GM23338 (cell line): ENCODE results near the gene CMPK2. TPM values are rescaled to one million over a fixed set of nuclear protein-coding genes. Genes with fewer than 3 reads are reported as not detected.

Experiments used
- ATAC-seq: fragments of 200-7000 bp; cut with Tn5 transposase; 3 replicates; pipeline ENCODE4 v1.9.1; 2020
- DNase-seq: peaks from one replicate; pipeline ENCODE4 v3.0.0-alpha.2; 2015; ENCODE audit warnings: low spot score
- H2AFZ ChIP-seq: fragments of 200-600 bp; sonication (generic); 2 replicates; pipeline ENCODE4 v1.8.0; 2016; ENCODE audit warnings: antibody characterized with exemption, mild to moderate bottlenecking, moderate library complexity
- H3F3A ChIP-seq: fragments of 200-600 bp; sonication (generic); replicated peaks from 2 replicates; pipeline ENCODE4 v1.8.0; 2017; ENCODE audit warnings: antibody characterized with exemption, mixed run types, low read depth
- H3K27ac ChIP-seq: fragments of 200-600 bp; sonication (generic); 2 replicates; pipeline ENCODE4 v1.6.1; 2016; ENCODE audit warnings: low read depth
- H3K27me3 ChIP-seq: fragments of 200-600 bp; sonication (generic); 2 replicates; pipeline ENCODE4 v1.8.0; 2016; ENCODE audit warnings: mild to moderate bottlenecking, mixed run types, moderate library complexity; ENCODE audit not compliant: insufficient read depth
- H3K36me3 ChIP-seq: fragments of 200-600 bp; sonication (generic); 2 replicates; pipeline ENCODE4 v1.8.0; 2016; ENCODE audit warnings: mild to moderate bottlenecking; ENCODE audit not compliant: insufficient read depth
- H3K4me1 ChIP-seq: fragments of 200-600 bp; sonication (generic); 2 replicates; pipeline ENCODE4 v1.8.0; 2016; ENCODE audit warnings: mild to moderate bottlenecking, moderate library complexity; ENCODE audit not compliant: insufficient read depth
- H3K4me2 ChIP-seq: fragments of 200-600 bp; sonication (generic); 2 replicates; pipeline ENCODE4 v1.7.1; 2017; ENCODE audit warnings: mixed run types
- H3K4me3 ChIP-seq: fragments of 200-600 bp; sonication (generic); 2 replicates; pipeline ENCODE4 v1.6.1; 2016; ENCODE audit warnings: mixed run types
- H3K79me2 ChIP-seq: fragments of 200-600 bp; sonication (generic); replicated peaks from 2 replicates; pipeline ENCODE4 v1.8.0; 2017; ENCODE audit warnings: mild to moderate bottlenecking; ENCODE audit not compliant: insufficient read depth
- H3K9me2 ChIP-seq: fragments of 200-600 bp; sonication (generic); 2 replicates; pipeline ENCODE4 v1.8.0; 2017; ENCODE audit not compliant: insufficient read depth
- H4K20me1 ChIP-seq: fragments of 200-600 bp; sonication (generic); replicated peaks from 2 replicates; pipeline ENCODE4 v1.8.0; 2017; ENCODE audit warnings: mild to moderate bottlenecking; ENCODE audit not compliant: insufficient read depth
- H3K27ac Mint-ChIP-seq: 2 replicates; pipeline ENCODE4 v1.8.0; 2020; ENCODE audit warnings: inconsistent platforms, mild to moderate bottlenecking, moderate library complexity, mixed read lengths
- H3K27me3 Mint-ChIP-seq: 3 replicates; pipeline ENCODE4 v1.8.0; 2022; ENCODE audit warnings: low read depth, mild to moderate bottlenecking, moderate library complexity, mixed read lengths, inconsistent platforms; ENCODE audit not compliant: insufficient read depth, poor library complexity
- H3K36me3 Mint-ChIP-seq: 3 replicates; pipeline ENCODE4 v1.8.0; 2021; ENCODE audit warnings: low read depth, mild to moderate bottlenecking, inconsistent platforms, moderate library complexity, mixed read lengths
- H3K4me1 Mint-ChIP-seq: 3 replicates; pipeline ENCODE4 v1.8.0; 2020; ENCODE audit warnings: mild to moderate bottlenecking, inconsistent platforms, mixed read lengths
- H3K4me3 Mint-ChIP-seq: 3 replicates; pipeline ENCODE4 v1.8.0; 2021; ENCODE audit warnings: moderate library complexity, mild to moderate bottlenecking, inconsistent platforms, mixed read lengths
- H3K9me3 Mint-ChIP-seq: 3 replicates; pipeline ENCODE4 v1.8.0; 2020; ENCODE audit warnings: moderate library complexity, mild to moderate bottlenecking, inconsistent platforms, mixed read lengths
- CREB1 ChIP-seq: fragments of 250-450 bp; sonication (Bioruptor Pico); IDR thresholded peaks from 2 replicates; pipeline ENCODE4 v1.5.0; 2020; ENCODE audit warnings: low read depth, mild to moderate bottlenecking, moderate library complexity
- CTCF ChIP-seq, 2 experiments: fragments of 200-600 bp in 1 of 2; sonication (generic) in 1 of 2; conservative IDR thresholded peaks; 2 replicates each; pipeline versions ENCODE4 v1.5.1 to v1.6.1; 2016 to 2017; ENCODE audit warnings: antibody characterized with exemption in 2 of 2, low read depth in 2 of 2, mild to moderate bottlenecking in 2 of 2, moderate library complexity in 1 of 2
- ETS1 ChIP-seq: IDR thresholded peaks from 2 replicates; pipeline ENCODE4 v1.6.1; 2016; ENCODE audit warnings: antibody characterized with exemption
- EZH2 ChIP-seq: fragments of 200-600 bp; sonication (generic); IDR thresholded peaks from one replicate; pipeline ENCODE4 v1.8.0; 2017; ENCODE audit warnings: antibody characterized with exemption, mild to moderate bottlenecking, low read depth; ENCODE audit not compliant: unreplicated experiment
- EZH2phosphoT487 ChIP-seq: fragments of 200-600 bp; sonication (generic); IDR thresholded peaks from one replicate; pipeline ENCODE4 v1.8.1; 2018; ENCODE audit warnings: antibody characterized with exemption; ENCODE audit not compliant: unreplicated experiment
- JUNB ChIP-seq: IDR thresholded peaks from one replicate; pipeline ENCODE4 v1.6.1; 2016; ENCODE audit warnings: antibody characterized with exemption; ENCODE audit not compliant: unreplicated experiment
- NANOG ChIP-seq: IDR thresholded peaks from 2 replicates; pipeline ENCODE4 v1.6.1; 2016; ENCODE audit warnings: antibody characterized with exemption, borderline replicate concordance
- POLR2AphosphoS5 ChIP-seq: IDR thresholded peaks from 2 replicates; pipeline ENCODE4 v1.6.1; 2016; ENCODE audit warnings: antibody characterized with exemption, low read depth
- STAT1 ChIP-seq: IDR thresholded peaks from one replicate; pipeline ENCODE4 v1.6.1; 2016; ENCODE audit warnings: antibody characterized with exemption; ENCODE audit not compliant: unreplicated experiment
- ZNF114 ChIP-seq: fragments of 250-450 bp; sonication (Bioruptor Pico); IDR thresholded peaks from 2 replicates; pipeline ENCODE4 v1.5.0; 2020; ENCODE audit warnings: mild to moderate bottlenecking, moderate library complexity
- ZNF331 ChIP-seq: fragments of 250-450 bp; sonication (Bioruptor Pico); IDR thresholded peaks from 2 replicates; pipeline ENCODE4 v1.5.0; 2020; ENCODE audit warnings: low read depth, mild to moderate bottlenecking, moderate library complexity
- ZNF462 ChIP-seq: fragments of 250-450 bp; sonication (Bioruptor Pico); IDR thresholded peaks from 2 replicates; pipeline ENCODE4 v1.5.0; 2020; ENCODE audit warnings: mild to moderate bottlenecking, moderate library complexity
- polyA plus RNA-seq: library from polyadenylated mRNA; unstranded; fragments of >200 nt; fragmentation: Nextera tagmentation; extraction: Ambion mirVana; gene quantifications from 2 replicates; pipeline ENCODE4 v1.2.1, GENCODE V29; 2016
- total RNA-seq: library from RNA; depleted of rRNA; stranded (reverse); fragments of >200 nt; shearing (Covaris generic); gene quantifications from 2 replicates; pipeline ENCODE4 v1.2.3, GENCODE V29; 2014

CMPK2 gene
- total and polyA plus RNA-seq, 2 experiments from 2014 or later = 0.13 to 0.56 TPM

- Histone ChIP-seq H3F3A (no peaks in the 10 kb centered on the region), H3K36me3 (no peaks in the 10 kb centered on the region), H3K27me3 (no peaks in the 10 kb centered on the region), H3K27ac (no peak overlapping the region), H3K79me2 (no peaks in the 10 kb centered on the region), H2AFZ (no peak overlapping the region), H3K9me2 (no peaks in the 10 kb centered on the region), H3K4me3 (no peak overlapping the region), H3K4me1 (no peaks in the 10 kb centered on the region), H4K20me1 (no peaks in the 10 kb centered on the region), H3K4me2 (no peak overlapping the region)
- no peak for TF ChIP-seq ZNF114
- no peaks in the 10 kb centered on the region for H3K4me1 Mint-ChIP-seq
- H3K36me3 Mint-ChIP-seq = peaks cover under 1% of the 10 kb centered on the region; the same call in 1 of the 3 replicates
- ATAC-seq (no peak), DNase-seq (no peak)
- no peaks in the 10 kb centered on the region for H3K27me3 Mint-ChIP-seq
- peaks cover 20% of the 10 kb centered on the region for H3K9me3 Mint-ChIP-seq
- H3K4me3 Mint-ChIP-seq = no peak overlapping the region
- no peak overlapping the region for H3K27ac Mint-ChIP-seq
Observed at GRCh38 chr2:6885551-6885950, 19.8 kb upstream of the CMPK2 start.

GRCh38 chr2:6883448-6884122 is 17.9 kb upstream of the CMPK2 start:
- no peak overlapping the region for H3K4me2 ChIP-seq
- H3K4me1 ChIP-seq = no peaks in the 10 kb centered on the region
- Mint-ChIP-seq H3K9me3 (peaks cover 37% of the 10 kb centered on the region), H3K4me3 (no peak overlapping the region), H3K27me3 (no peaks in the 10 kb centered on the region), H3K4me1 (no peaks in the 10 kb centered on the region), H3K36me3 (peaks cover 9% of the 10 kb centered on the region; the same call in 1 of the 3 replicates), H3K27ac (no peak overlapping the region)
- H3F3A ChIP-seq = no peaks in the 10 kb centered on the region
- no peak overlapping the region for H2AFZ ChIP-seq
- H3K27me3 ChIP-seq = no peaks in the 10 kb centered on the region
- H3K9me2 ChIP-seq = no peaks in the 10 kb centered on the region
- no peak for DNase-seq
- H4K20me1 ChIP-seq = no peaks in the 10 kb centered on the region
- no peak overlapping the region for H3K27ac ChIP-seq
- H3K4me3 ChIP-seq = no peak overlapping the region
- ATAC-seq = no peak
- no peaks in the 10 kb centered on the region for H3K36me3 ChIP-seq
- no peaks in the 10 kb centered on the region for H3K79me2 ChIP-seq
- TF ChIP-seq ETS1 = no peak
- no peak for TF ChIP-seq ZNF114
- TF ChIP-seq EZH2phosphoT487 = no peak
- TF ChIP-seq STAT1 = no peak
- no peak for TF ChIP-seq EZH2
- TF ChIP-seq CTCF (conservative IDR thresholded peaks at IDR 0.05; ENCODE audit: low read depth in 2 of 2) = no peak
- TF ChIP-seq JUNB = no peak
- no peak for TF ChIP-seq POLR2AphosphoS5
- TF ChIP-seq ZNF331 (CRISPR knock-in tag) = no peak
- TF ChIP-seq CREB1 (CRISPR knock-in tag) = no peak
- TF ChIP-seq ZNF462 (CRISPR knock-in tag) = no peak
- TF ChIP-seq NANOG = no peak
